IPS-18c (cell line): Measurements from ENCODE around the gene DOHH.

Experiments
- H3K4me3 ChIP-seq: 2 replicates; pipeline ENCODE4 v1.7.0; 2013; ENCODE audit warnings: low read depth, mild to moderate bottlenecking, low read length, moderate library complexity; ENCODE audit not compliant: insufficient read depth
- H3K9me3 ChIP-seq: one replicate; pipeline ENCODE4 v1.6.1; 2013; ENCODE audit warnings: mild to moderate bottlenecking, low read length, moderate library complexity; ENCODE audit not compliant: control insufficient read depth, insufficient read depth

The DOHH gene

DNA sequence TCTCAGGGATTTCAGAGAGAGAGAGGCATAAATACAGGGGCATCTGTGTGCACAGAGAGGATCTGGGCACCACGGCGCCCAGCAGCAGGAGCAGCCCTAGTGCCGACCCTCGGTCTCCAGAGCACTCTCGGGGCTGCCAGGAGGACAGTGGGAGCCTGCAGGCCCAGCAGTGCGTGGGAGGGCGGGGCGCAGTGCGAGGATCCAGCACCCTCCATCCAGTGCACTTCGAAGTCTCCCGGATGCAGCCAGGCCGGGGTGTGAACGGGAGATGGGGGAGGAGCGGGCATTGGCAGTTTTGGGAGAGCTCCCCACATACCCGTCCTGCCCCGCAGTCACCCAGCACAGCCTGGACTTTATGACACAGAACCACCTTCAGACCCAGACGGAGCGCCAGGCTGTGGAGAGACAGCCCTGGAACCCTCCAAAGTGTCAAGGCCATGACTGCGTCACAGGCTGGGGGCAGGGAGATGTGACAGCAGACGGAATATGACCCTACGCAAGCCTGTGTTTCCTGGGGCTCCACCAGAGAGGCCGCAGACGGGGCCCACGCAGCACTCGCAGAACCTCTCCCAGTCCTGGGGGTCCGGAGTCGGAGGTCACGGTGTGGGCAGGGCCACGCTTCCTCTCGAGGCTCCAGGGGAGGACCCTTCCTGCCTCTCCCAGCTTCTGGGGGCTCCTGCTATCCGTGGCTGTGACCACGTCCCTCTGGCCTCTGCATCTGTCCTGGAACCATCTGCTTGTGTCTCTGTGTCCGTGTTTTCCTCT is 23.8 kb upstream of the DOHH start:
- Histone ChIP-seq H3K9me3 (no peaks in the 10 kb centered on the region), H3K4me3 (no peak overlapping the region)

DNA sequence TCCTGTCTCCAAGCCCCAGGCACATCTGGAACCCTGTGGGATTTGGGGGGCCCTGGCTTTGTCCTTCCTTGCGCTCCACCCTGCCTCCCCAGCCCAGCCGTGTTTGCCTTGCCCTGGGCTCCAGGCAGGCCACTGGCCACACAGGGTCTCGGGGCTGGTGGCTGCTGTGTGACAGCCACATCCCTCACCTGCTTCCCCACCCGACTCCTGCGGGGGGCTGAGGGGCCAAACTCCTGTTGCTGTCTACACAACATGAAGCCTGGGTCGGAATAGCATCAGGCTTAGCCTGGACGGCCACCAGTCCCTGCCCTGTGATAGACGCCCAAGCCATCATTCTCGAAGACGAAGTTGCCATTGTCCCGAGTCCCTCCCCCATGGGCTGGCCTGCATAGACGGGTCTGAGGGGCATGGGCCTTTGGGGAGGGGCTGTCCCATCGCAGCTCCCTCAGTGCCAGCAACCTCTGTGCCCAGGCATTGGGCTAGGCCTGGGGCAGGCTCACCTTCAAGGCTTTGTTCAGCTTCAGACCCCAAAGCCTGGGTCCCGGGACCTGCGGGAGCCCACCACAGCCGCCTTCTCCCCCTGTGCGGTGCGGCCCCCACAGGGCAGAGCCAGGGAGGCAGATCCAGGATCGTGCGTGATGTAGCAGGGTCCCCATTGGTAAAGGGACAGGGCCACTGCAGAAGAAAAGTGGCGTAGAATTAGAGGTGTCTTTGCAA is 23.0 kb upstream of the DOHH start:
- H3K9me3 ChIP-seq: no peaks in the 10 kb centered on the region
- no peak overlapping the region for H3K4me3 ChIP-seq

DNA sequence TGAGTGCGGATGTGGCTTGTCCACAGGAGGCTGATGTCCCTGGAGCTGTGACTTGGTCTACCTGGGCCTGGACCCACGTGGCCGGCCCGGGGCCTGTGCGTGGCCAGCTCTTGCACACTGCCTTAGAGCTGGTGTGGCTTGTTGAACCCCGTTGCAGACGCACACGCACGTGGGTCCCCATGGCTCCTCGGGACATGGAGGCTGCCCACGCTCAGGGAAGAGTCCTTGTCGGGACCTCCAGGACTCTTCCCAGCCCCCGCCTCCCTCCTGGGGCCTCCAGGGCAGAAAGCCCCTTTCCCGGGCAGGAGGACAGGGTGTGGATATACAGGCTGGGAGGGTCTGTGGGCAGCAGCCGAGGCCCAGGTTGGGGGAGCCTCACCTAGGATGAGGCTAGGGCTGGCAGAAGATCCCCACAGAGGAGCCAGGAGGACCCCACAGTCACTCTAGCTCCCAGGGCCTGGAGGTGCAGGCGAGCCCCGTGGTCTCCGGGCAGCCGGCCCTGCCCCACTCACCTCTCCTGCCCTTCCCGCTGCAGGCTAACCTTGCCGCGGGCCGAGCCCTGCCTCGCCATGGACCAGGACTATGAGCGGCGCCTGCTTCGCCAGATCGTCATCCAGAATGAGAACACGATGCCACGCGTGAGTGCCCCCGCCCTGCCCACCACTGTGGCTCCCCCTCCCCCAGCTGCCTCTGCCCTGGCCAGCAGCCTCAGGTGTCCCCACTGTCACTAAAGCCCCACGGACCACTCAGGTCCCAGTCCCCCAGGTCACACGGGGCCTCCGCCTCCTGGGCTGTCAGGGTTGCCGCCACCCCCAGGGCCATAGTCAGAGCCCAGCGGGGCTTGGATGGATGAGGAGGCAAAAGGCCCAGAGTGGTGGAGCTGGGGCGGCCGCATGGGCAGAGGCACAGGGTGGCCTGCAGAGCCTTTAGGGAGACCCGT is 22.2 kb upstream of the DOHH start:
- H3K9me3 ChIP-seq: no peaks in the 10 kb centered on the region
- H3K4me3 ChIP-seq: no peak overlapping the region

DNA sequence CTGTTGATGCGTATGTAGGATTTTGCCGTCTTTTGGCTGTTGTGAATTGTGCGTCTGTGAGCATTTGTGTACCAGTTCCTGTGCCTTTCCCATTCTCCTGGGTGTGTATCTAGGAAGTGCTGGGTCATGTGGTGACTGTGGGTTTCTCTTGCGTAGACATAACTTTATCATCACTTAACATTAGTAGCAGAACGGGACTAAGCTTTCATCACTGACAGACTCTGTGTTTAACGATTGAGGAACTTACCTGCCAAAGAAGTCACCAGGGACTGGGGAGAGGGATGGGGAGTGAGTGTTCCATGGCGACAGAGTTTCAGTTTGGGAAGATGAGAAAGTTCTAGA is 20.6 kb upstream of the DOHH start:
- Histone ChIP-seq H3K9me3 (no peaks in the 10 kb centered on the region), H3K4me3 (no peak overlapping the region)

DNA sequence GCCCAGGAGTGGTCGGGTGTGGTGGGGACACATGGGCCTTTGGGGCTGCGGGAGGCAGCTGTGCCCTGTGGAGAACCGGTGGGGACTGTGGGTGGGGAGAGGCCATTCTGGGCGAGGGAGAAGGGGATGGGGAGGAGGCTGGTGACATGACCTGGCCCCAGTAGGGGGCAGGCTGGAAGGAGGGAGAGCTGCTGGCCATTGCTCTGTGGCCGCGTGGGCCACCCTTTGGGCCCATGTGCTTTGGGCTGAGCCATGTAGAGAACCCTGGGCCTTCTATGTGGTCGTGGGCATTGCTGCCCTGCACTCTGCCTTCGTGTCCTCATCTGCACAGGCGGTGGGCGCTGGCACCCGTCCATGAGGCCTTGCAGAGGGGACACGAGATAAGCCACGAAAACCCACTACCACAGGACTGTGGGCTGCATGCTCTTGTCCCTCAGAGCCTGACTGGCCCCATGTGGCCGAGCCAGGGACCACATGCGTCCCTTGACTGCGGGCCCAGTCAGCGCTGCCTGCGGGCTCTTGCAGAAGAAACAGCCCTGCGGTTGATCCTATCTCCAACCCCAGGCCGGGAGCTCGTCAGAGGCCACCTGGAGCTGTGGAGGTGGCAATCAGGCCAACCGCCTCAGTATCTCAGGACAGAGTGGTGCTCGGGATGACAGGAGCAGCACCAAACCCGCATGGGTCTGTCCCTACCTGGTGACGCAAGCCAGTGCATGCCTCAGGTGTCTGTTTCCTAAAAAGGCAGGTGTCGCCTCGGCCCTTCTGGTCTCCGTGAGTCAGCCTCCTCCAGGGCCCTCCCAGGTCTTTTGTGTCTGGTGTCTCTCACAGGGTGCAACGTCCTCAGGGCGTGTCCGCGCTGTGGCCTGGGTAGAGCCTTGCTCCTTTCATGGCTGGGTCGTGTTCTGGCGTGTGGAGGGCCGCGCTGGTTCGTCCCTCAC is 20.0 kb upstream of the DOHH start:
- Histone ChIP-seq H3K9me3 (no peaks in the 10 kb centered on the region), H3K4me3 (no peak overlapping the region)

DNA sequence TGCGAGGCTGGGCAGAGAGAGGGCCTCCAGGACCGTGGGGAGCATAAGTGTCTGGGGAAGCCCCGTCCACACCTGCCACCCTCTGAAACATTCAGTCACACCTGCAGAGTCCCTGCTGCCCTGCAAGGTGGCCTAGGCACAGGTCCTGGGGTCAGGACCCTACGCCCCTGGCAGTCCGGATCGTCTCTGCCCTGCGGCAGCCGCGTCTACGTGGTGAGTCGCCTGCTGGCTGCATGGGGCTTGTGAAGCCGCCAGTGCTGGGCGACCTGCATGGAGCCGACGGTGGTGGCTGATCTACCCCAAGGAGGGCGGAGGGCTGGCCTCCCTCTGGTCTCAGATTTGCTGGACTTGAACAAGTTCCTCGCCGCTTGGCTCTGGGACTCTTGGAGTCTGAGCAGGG is 18.7 kb upstream of the DOHH start:
- H3K4me3 ChIP-seq: no peak overlapping the region
- H3K9me3 ChIP-seq: no peaks in the 10 kb centered on the region

DNA sequence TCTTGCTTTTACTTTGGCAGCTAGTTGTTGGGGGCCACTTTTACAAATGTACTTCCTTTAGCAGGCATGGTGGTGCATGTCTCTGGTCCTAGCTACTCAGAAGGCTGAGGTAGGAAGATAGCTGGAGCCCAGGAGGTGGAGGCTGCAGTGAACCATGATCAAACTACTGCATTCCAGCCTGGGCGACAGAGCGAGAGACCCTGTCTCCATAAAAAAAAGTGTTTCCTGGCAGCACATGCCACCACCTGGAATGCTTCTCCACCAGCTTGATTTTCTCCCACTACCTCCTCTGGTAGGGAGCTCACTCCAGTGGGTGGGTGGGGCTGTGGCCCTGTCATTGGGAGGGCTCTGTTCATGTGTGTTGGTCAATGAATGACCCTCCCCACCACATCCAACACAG is 18.2 kb upstream of the DOHH start:
- Histone ChIP-seq H3K9me3 (no peaks in the 10 kb centered on the region), H3K4me3 (peak overlapping the region; percentile 24)

DNA sequence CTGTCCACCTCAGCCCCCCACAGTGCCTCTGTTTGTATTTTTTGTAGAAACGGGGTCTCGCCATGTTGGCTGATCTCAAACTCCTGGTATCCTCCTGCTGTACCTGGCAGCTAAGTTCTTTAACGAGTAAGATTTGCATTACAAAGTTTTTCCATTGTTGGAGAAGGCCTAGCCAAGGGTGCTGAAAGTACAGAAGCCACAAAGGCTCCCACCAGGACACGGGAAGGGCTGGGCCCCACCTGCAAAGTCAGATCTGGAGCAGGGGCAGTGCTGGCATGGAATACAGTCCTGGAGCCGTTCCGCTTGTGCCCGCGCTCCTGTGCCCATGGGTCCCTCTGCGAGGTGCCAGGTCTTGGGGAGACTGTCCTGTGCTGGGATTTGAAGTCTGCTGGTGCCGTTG is 17.8 kb upstream of the DOHH start:
- peak overlapping the region; percentile 24 for H3K4me3 ChIP-seq
- H3K9me3 ChIP-seq: no peaks in the 10 kb centered on the region

DNA sequence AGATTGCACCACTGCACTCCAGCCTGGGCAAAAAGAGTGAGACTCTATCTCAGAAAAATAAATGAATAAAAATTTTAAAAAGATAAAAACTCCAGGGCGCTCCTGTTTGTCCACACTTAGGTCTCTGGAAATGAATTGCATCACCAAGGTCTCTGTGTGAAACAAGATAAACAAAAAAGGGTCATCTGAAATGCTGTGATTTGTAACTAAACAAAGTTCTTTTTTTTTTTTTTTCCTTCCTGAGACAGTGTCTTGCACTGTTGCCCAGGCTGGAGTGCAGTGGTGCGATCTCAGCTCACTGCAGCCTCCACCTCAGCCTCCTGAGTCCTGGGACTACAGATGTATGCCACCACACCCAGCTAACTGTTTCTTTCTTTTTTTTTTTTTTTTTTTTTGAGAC is 17.2 kb upstream of the DOHH start:
- Histone ChIP-seq H3K9me3 (no peaks in the 10 kb centered on the region), H3K4me3 (no peak overlapping the region)

DNA sequence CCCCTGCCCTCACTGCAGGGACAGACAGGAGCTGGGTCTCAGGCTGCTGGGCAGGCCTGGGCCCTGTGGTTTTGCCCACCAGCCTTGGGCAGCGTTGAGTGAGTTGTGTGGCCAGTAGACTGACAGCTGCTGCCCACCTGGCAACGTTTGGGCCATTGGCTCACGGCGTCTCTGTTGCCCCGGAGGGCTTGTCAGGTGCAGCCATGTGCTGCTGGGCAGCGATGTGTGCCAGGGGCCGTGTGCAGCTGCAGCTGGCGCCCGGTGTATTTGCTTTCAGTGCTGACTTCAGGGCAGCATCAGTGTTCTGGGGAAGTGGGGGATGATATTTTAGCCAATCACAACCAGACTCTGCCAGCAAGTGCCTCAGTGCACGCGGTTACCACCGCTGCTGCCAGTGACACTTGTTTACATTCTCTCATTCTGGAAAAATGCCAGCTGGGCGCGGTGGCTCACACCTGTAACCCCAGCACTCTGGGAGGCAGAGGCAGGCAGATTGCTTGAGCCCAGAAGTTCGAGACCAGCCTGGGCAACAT is 16.3 kb upstream of the DOHH start:
- no peak overlapping the region for H3K4me3 ChIP-seq

DNA sequence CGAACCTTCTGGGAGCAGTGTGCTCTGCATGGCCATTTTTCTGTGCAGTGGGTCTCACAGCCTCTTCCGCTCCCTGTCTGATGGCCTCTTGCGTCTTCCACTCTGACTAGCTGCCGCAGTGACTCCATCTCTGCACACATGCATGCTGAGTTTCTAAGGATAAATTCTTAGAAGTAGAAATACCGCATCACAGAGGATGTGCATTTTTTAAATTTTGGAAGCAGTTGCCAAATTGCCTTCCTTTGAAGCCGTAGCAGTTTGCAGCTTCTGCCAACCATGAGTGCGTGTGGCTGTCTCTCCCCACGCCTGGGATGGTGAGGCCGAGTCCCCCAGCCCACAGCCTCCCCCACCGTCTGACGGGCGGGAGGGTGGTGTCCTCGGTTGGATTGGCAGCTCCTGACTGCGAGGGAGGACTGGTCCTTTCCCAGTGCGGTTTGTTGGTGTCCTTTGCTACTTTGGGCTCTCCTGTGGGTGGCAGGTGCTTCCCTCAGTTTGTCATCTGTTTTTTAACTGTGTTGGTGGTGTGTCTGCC is 15.5 kb upstream of the DOHH start:
- H3K4me3 ChIP-seq: no peak overlapping the region
- no peaks in the 10 kb centered on the region for H3K9me3 ChIP-seq

More for the DNA sequence above, 16.3 kb upstream of the DOHH start:
- no peaks in the 10 kb centered on the region for H3K9me3 ChIP-seq

DNA sequence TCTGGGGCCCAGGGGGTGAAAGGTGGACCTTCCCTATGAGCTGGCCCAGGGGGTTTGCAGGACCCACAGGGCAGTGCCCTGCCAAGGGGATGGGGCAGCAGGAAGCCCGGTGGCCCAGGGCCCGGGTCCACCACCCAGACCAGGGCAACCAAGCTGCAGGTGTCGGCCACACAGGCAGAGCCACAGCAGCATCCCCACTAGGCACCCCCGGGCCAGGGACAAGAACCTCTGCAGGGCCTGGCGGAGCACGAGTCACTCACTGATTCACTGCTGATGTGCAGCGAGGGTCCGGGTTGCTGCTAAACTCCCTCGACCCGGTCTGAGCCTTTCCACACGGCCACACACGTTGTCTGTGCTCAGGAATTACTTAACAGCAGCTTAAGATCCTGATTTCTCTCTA is 14.5 kb upstream of the DOHH start:
- Histone ChIP-seq H3K9me3 (no peaks in the 10 kb centered on the region), H3K4me3 (no peak overlapping the region)

DNA sequence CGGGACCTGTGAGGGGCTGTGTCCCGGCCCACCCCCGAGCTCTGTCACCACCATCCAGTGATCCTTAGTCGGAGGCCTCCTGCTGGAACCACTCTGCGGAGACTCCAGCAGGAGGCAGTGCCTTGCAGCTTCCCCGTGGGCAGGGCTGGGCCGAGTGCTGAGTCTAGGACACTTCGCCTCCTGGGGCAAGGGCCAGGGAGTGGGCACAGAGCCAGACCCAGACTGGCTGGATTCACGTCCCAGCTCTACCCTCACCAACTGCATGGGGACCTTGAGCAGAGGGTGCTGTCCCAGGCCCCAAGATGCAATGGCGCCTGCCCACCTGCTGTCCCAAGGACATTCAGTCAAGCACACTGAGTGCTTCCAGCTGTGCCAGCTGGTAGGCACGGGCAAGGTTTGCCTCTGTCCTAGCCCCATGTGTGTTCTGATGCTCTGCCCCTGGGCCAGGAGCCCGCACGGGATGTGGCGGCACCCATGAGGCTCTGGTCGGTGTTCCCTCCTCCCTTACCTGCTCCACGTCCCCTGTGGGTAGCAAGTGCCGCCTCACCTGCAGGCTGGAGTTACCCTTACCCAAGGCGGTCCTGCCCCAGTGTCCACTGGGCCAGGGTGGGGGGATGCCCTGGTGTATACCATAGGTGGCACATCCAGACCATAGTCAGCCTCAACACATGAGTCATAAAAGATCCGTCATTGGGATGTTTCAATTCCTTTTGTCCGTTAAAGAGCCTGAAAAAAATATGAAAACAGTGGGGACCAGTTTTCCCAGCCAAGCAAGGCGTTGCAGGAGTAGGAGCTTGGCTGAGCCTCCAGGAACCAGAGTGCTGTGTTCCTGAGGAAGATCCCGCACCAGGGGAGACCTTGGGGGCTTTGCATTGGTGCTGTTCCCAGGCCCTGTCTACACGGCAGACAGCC is 13.0 kb upstream of the DOHH start:
- H3K9me3 ChIP-seq: no peaks in the 10 kb centered on the region
- H3K4me3 ChIP-seq: no peak overlapping the region

DNA sequence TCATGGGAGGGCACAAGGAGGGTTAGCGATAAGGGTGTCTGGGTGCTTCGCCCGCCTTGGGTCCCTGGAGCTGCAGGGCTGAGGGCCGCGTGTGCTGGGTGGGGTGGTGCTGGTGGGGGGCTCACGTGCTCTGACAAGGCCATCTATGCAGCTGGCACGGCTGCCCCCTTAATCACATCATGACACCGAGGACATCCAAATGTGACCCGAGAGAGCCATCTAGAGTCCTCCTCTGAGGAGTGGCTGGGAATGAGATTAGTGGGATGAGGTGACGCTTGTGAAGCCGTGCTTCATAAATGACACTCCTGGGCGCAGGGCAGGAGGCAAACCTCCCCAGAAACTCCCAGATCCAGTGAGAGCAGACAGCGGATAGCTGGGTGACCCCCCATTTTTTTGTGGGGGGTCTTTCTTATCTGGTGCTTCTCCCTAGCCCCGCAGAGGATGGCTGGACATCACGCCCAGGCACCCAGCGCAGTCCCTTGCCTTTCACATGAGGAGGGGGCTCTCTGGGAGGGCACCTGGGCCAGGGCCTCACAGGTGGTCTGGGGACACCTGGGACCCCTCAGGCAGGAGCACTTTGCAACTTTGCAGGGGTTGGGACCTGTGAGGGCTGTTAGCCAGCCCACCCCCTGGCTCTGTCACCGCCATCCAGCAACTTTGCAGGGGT is 12.2 kb upstream of the DOHH start:
- Histone ChIP-seq H3K4me3 (no peak overlapping the region), H3K9me3 (no peaks in the 10 kb centered on the region)
